GM12872 (cell line): Measurements from ENCODE around the gene ZC3H13.

Experiments
- CTCF ChIP-seq: IDR thresholded peaks from 3 replicates; pipeline ENCODE4 v1.5.1; 2011; ENCODE audit warnings: low read depth, mild to moderate bottlenecking, low read length, moderate library complexity; ENCODE audit not compliant: insufficient read depth

ZC3H13 gene

DNA sequence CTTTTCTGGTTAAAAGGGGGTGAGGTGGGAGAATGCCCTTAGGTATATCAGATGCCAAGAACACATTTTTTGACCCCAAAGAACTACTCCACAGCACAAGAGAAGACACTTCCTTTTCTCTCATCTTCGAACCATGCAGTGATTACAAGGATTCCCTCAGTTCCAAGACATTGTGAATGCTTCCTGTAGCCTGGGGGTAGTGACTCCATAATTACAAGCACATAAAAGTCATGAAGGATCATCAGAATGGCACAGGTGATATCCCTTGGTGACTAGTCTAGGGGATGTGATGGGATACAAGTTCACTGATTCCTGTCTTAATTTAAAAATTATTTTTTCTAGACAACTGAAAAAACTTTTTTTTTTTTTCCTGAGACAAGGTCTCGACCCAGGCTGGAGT is 78.0 kb downstream of the ZC3H13 start:
- TF ChIP-seq CTCF: no peak

DNA sequence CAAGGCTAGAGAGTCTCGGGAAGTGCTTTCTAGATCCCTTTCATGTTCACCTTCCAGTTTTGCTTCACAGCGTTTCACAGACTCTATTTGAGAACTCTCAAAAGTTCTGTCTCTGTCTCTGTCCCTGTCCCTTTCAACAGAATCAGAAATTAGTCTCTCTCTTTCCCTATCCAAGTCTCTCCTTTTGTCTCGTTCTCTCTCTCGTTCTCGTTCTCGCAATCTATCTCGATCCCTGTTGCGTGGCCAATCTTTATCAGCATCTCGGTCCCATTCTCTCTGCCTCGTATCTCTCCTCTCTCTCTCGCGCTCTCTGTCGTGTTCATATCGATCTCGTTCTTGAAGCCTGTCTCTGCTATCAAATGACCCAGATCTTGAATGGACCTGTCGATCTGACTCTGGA is 85.0 kb downstream of the ZC3H13 start:
- no peak for TF ChIP-seq CTCF

DNA sequence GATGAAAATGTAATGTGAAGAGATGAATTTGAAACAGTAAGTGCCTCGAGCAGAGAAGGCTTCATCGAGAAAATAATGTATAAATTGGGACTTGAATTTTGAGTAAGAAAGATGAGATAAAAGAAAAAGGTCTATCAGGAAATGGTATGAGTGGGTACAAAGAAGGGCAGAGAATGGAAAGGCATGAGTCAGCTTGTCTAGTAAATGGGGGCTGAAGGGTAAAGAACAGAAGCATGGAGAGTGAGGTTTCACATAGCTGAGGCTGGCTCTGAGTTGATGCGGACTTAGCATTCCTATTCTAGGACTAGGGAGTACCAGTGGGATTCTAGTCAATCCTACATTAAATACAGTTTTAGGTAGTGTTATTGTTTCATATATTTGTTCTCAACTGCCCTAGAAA is 85.8 kb downstream of the ZC3H13 start:
- no peak for TF ChIP-seq CTCF

DNA sequence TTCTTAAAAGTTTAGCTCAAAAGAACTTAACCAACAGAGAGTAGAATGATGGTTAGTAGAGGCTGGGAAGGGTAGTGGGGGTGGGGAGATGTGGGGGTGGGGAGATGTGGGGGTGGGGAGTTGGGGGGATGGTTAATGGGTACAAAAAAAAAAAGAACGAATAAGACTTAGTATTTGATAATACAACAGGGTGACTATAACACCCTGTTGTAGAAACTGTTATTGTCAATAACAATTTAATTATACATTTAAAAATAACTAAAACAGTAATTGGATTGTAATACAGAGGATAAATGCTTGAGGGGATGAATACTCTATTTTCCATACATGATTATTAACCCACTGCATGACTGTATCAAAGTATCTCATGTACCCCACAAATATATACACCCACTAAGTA is 91.1 kb downstream of the ZC3H13 start:
- TF ChIP-seq CTCF: no peak

- no peak for TF ChIP-seq CTCF
These were observed 97.4 kb downstream of the ZC3H13 start for GRCh38 chr13:45954836-45955800.

- TF ChIP-seq CTCF: no peak
These were observed 99.5 kb downstream of the ZC3H13 start for GRCh38 chr13:45953082-45953481.

GRCh38 chr13:45951724-45952123 is 100.8 kb downstream of the ZC3H13 start:
- no peak for TF ChIP-seq CTCF
